Measurements from ENCODE around the gene ADGRA1. TPM values are rescaled to one million over a fixed set of nuclear protein-coding genes. Genes with fewer than 3 reads are reported as not detected.

ADGRA1 gene
- total and polyA plus RNA-seq, 10 of the 15 experiments (the other 5 are each of a cell fraction or from before 2014, with no cell fraction given) = not detected

DNA sequence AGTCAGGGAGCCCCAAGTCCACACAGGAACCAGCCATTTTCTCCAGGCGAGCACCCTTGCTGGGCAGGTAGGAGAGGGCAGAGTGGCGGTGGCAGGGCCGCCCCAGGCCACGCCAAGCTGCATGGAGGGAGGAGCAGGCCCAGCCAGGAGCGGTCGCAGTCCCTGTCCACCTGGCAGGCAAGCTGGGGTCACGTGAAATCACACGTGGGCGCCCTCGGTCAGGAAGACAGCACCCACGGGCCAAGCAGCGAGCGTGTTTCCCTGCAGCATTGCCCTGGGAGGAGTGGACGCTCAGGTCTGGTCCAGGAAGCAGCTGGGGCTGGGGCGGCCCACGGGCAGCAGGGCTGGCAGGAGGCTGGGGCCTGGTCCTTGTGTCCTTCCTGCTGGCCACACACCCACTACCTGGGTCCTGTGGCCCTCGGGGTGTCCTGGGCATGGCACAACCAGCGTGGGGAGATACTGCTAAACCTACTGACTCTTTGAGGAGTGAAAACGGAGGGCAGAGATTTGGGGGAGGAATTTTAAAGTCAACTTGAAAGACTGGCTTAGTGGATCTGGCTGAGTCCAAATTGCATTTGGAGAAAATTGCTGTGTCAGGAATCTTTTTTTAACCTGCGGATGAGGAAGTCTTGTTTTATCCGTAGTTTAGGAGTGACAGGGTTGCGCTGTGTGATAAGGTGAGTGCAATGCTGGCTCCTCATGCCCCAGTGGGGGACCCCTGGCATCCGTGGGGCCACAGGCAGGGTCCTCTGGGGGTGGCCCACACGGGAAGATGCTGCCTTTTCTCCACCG, 12.2 kb upstream of the ADGRA1 start (continued):
- TF ChIP-seq, protein P1, sequence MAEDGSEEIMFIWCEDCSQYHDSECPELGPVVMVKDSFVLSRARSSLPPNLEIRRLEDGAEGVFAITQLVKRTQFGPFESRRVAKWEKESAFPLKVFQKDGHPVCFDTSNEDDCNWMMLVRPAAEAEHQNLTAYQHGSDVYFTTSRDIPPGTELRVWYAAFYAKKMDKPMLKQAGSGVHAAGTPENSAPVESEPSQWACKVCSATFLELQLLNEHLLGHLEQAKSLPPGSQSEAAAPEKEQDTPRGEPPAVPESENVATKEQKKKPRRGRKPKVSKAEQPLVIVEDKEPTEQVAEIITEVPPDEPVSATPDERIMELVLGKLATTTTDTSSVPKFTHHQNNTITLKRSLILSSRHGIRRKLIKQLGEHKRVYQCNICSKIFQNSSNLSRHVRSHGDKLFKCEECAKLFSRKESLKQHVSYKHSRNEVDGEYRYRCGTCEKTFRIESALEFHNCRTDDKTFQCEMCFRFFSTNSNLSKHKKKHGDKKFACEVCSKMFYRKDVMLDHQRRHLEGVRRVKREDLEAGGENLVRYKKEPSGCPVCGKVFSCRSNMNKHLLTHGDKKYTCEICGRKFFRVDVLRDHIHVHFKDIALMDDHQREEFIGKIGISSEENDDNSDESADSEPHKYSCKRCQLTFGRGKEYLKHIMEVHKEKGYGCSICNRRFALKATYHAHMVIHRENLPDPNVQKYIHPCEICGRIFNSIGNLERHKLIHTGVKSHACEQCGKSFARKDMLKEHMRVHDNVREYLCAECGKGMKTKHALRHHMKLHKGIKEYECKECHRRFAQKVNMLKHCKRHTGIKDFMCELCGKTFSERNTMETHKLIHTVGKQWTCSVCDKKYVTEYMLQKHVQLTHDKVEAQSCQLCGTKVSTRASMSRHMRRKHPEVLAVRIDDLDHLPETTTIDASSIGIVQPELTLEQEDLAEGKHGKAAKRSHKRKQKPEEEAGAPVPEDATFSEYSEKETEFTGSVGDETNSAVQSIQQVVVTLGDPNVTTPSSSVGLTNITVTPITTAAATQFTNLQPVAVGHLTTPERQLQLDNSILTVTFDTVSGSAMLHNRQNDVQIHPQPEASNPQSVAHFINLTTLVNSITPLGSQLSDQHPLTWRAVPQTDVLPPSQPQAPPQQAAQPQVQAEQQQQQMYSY (CRISPR knock-in tag; IDR thresholded peaks at IDR 0.05) = no peak
- TF ChIP-seq PAX5 (IDR thresholded peaks at IDR 0.05; ENCODE audit: borderline replicate concordance, low read depth, low read length) = no peak
- TF ChIP-seq MAX (IDR thresholded peaks at IDR 0.05; ENCODE audit: low read depth, low read length) = no peak
- no peak for TF ChIP-seq IRF4 (IDR thresholded peaks at IDR 0.05; ENCODE audit: low read depth, low read length)

DNA sequence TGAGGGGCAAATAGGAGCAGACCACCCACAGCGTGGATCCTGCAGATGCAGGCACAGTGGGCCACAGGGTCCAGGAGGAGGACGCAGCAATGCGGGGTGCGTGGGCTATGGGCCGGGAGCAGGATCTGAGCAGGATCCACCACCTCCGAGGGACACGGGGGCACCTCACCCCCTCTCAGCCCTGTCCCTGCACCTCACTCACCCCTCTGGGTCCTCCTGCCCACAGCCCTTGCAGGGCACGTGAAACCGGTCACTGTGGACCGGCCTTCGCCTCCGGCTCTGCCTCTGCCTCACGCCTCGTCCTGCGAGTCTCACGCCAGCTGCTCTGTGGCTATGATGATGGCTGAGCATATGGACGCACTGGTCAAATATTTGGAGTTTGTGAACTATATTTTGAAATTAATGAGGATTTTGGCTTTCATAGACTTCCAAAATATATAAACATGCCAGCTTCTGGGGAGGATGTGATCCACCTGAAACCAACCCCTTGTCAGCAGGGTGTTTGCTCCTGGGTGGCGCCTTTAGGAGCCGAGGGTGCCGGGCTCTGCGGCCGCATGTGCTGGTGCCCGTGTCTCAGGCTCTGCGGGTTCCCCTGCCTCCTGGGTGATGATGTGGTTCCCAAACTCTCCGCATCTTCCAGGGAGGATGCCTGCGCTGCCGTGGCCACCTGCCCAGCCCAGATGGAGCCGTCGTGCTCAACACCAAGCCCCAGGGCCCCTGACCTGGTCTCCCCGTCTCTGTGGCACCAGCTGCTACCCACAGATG, 11.3 kb upstream of the ADGRA1 start:
- ChIA-PET RAD21 (ENCODE audit: unreplicated experiment) (no interaction called here), CTCF (no interaction called here), POLR2A (no interaction called here), SMC1A (ENCODE audit: uncharacterized antibody, unreplicated experiment) (no interaction called here)
- Histone ChIP-seq H3K9me3 (replicated peaks; ENCODE audit: control insufficient read depth, insufficient read depth, low read length) (no peaks in the 10 kb centered on the region; the same call in 2 of the 3 replicates), H3K27ac (ENCODE audit: control insufficient read depth, insufficient read depth) (no peak overlapping the region), H3K4me3 (no peak overlapping the region), H3K4me1 (ENCODE audit: control insufficient read depth, insufficient read depth, low read length) (no peaks in the 10 kb centered on the region), H2AFZ (ENCODE audit: control insufficient read depth, low read depth, low read length) (no peak overlapping the region), H3K9ac (ENCODE audit: control insufficient read depth, insufficient read depth, low read length) (no peak overlapping the region), H3K4me2 (ENCODE audit: control insufficient read depth, insufficient read depth) (no peak overlapping the region), H4K20me1 (ENCODE audit: control insufficient read depth, insufficient read depth) (no peaks in the 10 kb centered on the region), H3K79me2 (ENCODE audit: control insufficient read depth, insufficient read depth, low read length) (no peaks in the 10 kb centered on the region), H3K27me3 (replicated peaks in 1 of 2; ENCODE audit: control insufficient read depth in 2 of 2, insufficient read depth in 2 of 2, low read length in 1 of 2) (no peaks in the 10 kb centered on the region), H3K36me3 (ENCODE audit: control insufficient read depth in 2 of 2, insufficient read depth in 2 of 2, low read length in 1 of 2) (no peaks in the 10 kb centered on the region)
- 76% methylated on average over 26 of the region's 30 CpGs for WGBS (ENCODE audit: insufficient coverage, insufficient replicate concordance, low lambda C conversion rate, missing lambda C conversion rate)
- FAIRE-seq (no peak), ATAC-seq (no peak), DNase-seq (ENCODE audit: low read depth, low spot score) (no peak)
- no peak for TF ChIP-seq BCLAF1 (IDR thresholded peaks at IDR 0.05)
- no peak for TF ChIP-seq CBFB (IDR thresholded peaks at IDR 0.05; ENCODE audit: low read depth)
- TF ChIP-seq CTCF (IDR thresholded peaks at IDR 0.05 in 2 of 3, conservative IDR thresholded peaks at IDR 0.05 in 1 of 3; ENCODE audit: control insufficient read depth in 2 of 3, extremely low read depth in 1 of 3, insufficient read depth in 1 of 3, low read depth in 3 of 3, low read length in 3 of 3) = no peak
- intact Hi-C loops (cut with micrococcal nuclease; ENCODE audit: unreplicated experiment) (no loop called here), in situ Hi-C loops (cut with MboI) (no loop called here)
- no TSS peak for BruUV-seq (replicated peaks)
